Measurements from ENCODE around the gene DPP10.

GRCh38 chr2:114683251-114683650, 240.8 kb downstream of the DPP10 start:
- TF ChIP-seq EZH2 (IDR thresholded peaks at IDR 0.05; ENCODE audit: borderline replicate concordance, low read depth, low read length, severe bottlenecking) (no peak), CTCF (IDR thresholded peaks at IDR 0.05; ENCODE audit: borderline replicate concordance, extremely low read depth, low read length, poor library complexity, severe bottlenecking) (no peak)

Data from DND-41 (cell line).